Activated CD8-positive, alpha-beta memory T cell treated with anti-CD3 and anti-CD28 coated beads, Interleukin-2, amount 50 U/mL, for 1 hour (primary cell): ENCODE measurements around the gene CLCNKB.

ENCODE experiments used
- DNase-seq: peaks from one replicate; pipeline ENCODE4 v3.0.0-alpha.2; 2020; ENCODE audit errors: extremely low read depth

CLCNKB gene

GRCh38 chr1:16076031-16076864 lies 32.7 kb downstream of the CLCNKB start:
- no peak for DNase-seq

- no peak for DNase-seq
Measured at GRCh38 chr1:16076865-16077238, 33.3 kb downstream of the CLCNKB start.

DNA sequence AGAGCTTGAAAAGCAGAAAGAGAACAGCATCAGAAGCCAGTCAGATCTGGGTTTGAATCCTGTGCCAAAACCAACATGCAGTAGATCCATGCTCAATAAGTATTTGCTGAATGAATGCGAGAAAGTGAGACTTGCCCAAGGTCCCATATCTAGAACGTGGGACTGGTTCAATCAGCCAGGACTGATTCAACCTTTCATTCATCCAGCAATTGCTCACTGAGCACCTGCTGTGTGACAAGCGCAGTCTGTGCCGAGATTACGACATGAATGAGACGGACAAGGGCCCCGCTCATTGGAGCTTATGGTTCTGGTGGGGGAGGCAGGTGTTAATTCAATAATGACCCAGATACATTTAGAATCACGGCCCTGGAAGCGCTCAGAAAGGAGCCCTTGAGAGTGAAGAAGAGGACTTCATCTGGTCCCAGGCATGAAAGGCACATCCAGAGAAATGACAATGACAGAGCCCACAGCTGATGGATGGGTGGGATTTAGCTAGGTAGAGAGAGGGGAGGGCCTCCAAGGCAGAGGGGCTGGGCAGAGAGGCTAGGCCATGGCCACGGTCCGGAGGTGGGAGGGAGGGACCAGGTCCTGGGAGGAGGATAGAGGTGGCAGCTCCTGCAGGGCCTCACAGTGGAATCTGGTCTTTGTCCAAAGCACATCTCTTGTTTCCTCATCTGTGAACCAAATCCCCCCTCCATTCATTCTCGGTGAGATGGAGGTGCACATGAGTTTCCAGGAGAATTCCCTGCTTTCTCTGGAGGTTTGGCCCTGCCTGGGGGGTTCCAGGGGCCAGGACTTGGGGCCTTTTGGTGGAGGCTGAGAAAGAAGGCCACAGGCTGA lies 34.0 kb downstream of the CLCNKB start:
- no peak for DNase-seq

DNA sequence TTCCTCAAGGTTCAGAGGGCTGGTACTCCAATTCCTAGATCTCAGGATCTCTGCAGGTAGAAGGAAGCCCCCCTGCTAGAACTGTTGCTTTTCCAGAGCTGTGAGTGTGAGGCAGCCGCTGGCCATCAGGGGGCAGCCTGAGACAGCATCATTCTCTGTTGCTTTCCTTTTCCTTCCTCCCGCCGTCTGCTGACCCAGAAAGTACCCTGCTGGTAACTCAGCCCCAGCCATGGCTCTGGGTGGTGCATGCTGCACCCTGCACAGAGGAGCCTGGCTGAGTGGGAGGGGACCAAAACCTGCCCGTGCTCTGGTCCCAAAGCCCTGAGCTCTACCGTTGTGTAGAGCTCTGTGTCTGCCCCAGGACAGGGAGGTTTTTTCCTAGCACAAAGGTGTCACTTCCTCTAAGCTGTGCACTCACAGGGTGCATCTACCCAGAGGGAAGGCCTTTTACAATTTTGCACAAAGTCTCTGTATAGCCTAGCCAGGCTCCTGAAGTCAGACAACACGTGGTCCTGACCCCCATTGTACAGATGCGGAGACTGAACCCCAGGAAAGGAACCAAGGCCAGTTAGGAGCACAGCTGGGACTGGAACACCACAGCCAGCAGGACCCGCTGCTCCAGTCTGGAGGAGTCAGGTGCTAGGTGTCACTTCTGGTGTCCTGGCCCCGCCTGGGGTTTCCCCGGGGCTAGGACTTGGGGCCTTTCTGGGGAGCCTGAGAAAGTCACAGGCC lies 35.5 kb downstream of the CLCNKB start:
- DNase-seq: peak; percentile 28

DNA sequence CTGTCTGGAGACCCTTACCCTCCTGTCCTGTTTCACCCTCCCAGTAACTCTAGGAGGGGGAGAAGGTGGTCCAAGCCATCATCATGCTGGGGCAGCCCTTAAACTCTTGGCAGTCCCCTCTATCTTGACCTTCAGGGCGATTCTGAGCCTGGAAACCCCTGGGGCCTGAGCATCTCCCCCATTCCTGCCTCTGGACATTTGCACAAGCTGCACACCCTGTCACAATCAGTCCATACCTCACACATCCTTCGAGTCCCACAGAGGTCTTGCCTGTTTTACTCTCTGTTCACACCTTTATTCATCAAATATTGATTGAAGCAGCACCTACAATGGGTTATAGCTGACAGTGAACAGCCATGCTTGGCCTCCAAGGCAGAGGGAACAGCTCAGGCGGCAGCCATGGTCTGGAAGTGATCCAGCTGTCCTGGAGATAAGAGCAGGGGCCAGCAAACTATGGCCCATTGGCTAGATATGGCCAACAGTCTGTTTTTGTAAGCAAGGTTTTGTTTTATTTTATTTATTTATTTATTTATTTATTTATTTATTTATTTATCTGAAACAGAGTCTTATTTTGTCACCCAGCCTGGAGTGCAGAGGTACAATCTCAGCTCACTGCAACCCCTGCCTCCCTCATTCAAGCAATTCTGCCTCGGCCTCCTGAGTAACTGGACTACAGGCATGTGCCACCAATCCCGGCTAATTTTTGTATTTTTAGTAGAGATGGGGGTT lies 37.0 kb downstream of the CLCNKB start:
- DNase-seq: no peak

GRCh38 chr1:16081636-16082035 lies 38.1 kb downstream of the CLCNKB start:
- DNase-seq: no peak

GRCh38 chr1:16082283-16083038 lies 38.9 kb downstream of the CLCNKB start:
- no peak for DNase-seq

- no peak for DNase-seq
Measured at GRCh38 chr1:16083486-16083885, 39.9 kb downstream of the CLCNKB start.

DNA sequence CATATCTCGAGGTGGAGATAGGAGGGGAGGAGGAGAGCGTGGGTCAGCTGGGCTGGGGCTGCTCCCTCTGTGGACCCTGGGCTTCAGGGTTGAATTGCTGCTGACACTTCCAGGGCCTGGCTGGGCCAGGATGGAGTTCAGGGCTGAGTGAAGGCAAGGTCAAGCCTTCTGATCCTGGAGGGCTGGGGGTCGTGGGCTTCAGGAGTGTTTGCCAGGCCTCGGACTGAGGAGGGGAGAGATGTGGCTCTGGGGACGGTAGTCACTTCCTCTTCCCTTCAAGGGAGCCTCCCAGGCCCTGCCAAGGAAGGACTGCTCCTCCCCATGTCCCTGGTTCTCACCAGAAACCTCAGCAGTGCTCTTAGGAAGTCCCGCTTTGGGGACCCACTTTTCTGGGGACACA lies 41.9 kb downstream of the CLCNKB start:
- no peak for DNase-seq

GRCh38 chr1:16087733-16088132 lies 44.2 kb downstream of the CLCNKB start:
- DNase-seq: no peak

- no peak for DNase-seq
Measured at GRCh38 chr1:16088351-16088911, 44.8 kb downstream of the CLCNKB start.

- DNase-seq: no peak
Measured at GRCh38 chr1:16088996-16089395, 45.4 kb downstream of the CLCNKB start.

DNA sequence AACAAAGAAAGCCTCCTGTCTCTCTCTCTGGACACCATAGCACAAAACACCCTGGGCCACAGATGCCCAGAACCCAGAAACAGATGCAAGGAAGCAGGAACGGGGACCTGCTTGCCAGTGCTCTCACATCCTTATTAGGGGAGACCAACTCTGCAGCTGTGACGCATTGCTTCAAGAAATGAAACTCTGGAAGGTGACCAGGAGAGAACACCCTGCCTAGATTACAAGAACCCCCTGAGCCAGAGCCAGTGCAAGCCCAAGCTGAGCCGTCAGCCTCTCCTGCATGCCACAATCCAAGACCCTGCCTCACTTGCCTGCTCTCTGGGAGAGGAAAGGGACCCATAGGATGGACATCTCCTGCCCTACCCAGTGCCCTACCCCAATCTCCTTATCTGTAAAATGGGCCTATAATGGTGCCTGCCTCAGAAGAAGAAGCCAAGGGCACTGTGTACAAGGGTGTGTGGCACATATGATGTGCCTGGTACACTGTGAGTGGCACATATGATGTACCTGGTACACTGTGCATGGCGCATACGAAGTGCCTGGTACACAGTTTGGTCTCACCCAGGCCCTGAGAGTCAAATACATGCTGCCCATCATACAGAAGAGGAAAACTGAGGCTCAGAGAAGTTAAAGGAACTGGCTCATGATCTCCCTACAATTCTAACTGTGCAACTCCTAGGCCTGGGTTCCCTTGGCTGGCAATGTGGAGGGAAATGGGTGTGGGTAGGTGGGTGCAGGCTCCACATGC lies 46.7 kb downstream of the CLCNKB start:
- no peak for DNase-seq

- DNase-seq: no peak
Measured at GRCh38 chr1:16091296-16091695, 47.7 kb downstream of the CLCNKB start.

DNA sequence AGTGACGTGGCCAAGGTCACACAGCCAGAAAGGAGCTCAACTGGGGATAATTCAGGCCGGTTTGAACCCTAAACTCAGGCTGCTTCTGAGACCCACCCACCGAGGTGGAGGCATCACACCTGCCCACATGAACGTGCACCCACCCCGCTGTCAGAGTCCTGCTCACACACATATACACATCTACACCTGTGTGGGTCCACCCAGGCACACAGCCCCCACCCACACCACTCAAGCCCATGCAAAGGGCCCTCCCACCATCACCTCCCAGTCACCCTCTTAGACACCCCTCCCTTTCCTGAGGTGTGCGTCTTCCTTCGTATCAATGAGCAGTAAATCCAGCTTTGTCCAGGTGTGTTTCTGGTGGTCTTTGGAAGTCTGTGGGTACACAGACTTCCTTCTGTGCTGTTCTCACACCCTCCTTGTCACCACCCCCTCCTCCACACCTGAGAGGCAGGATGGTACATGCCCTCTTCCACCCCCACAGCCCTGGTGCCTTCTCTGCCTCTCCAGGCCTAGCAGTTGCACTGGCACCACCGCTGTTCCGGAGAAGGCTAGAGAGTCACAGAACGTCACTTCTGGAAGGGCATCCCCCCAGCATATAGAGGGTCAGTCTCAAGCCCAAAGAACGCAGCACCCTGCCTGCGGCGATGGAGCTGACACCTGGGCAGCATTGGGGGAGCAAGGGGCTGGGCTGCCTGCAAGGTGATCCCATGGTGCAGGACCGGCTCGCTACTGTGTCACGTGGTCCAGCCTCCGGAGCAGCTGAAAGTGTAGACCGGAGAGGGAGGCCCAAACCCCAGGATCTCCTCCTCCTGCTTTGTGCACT lies 48.7 kb downstream of the CLCNKB start:
- DNase-seq: no peak

DNA sequence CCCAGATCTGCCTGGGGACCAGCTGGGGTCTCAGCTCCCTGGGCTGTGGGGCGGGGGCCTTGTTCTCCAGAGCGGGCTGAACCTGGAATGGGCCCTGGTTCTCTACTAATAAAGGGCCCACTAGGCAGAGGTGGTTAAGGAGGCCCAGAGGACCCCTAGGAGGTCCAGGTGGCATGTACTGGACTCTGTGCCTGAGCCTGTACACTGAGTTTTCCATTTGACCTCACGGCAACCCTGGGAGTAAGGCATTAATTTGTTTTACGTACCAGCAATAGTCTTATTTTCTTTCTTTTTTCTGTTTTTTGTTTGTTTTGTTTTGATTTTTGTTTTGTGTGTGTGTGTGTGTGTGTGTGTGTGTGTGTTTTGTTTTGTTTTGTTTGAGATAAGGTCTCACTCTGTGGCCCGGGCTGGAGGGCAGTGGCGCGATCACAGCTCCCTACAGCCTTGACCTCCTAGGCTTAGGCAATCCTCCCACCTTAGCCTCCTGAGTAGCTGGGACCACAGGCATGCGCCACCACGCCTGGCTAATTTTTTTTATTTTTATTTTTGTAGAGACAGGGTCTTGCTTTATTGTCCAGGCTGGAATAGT lies 49.4 kb downstream of the CLCNKB start:
- DNase-seq: no peak

DNA sequence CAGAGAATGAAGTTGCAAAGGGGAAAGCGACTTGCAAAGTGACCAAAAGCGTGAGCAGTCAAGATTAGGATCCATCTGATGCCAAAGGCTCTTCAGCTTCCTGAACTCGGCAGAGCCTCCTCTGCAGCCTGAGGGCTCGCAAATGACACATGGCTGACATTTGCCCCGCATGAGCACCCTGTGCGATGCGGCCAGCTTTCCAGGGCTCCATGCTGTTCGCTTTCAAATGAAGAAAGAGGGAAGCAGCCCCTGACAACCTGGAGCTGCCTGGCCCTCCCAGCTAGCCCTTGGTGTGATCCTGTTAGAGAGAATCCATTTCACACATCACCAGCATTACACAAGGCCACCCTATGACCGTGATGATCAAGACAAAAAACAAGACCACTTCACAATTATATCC lies 50.0 kb downstream of the CLCNKB start:
- DNase-seq: no peak

DNA sequence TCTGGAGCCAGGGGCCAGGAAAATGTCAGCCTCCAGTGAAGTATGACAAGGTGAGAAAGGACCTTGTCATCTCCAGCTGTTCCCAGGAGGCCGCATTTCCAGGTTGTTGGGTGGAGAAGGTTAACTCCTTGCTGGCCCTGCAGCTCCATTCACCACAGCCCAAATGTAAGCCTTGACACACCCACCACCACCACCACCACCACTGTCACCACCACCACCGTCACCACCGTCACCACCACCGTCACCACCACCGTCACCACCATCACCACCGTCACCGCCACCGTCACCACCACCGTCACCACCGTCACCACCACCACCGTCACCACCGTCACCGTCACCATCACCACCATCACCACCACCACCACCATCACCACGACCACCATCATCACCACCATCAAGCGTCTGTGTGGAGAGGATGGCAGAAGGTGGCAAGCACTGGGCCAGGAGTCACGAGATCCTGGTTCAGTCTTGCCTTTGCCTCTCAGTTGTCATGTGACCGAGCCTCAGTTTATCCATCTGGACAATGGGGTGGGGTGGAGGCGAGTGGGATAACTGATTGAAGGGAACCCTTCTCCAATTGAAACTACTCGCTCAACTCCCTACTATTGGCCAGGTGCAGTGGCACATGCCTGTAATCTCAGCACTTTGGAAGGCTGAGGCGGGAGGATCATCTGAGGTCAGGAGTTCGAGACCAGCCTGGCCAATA lies 51.0 kb downstream of the CLCNKB start:
- no peak for DNase-seq
